Thoracic aorta (tissue), 2 donors: ENCODE measurements around the gene SEZ6L2. TPM values are rescaled to one million over a fixed set of nuclear protein-coding genes. Genes with fewer than 3 reads are reported as not detected.
"Not testable (repeated sequence)": the region's sequence is repeated elsewhere in the genome, so short reads cannot be mapped to it uniquely, and the experiment has no call there.

Source experiments
- ATAC-seq: fragments of 150-250 bp; one replicate; pipeline ENCODE4 v1.8.0; 2017; ENCODE audit warnings: low read depth; ENCODE audit not compliant: insufficient number of reproducible peaks, low FRiP score
- DNase-seq: peaks from one replicate; pipeline ENCODE4 v3.0.0-alpha.2; 2020; ENCODE audit warnings: low spot score
- H3K27ac ChIP-seq, 2 donors: fragments of 200-600 bp; sonication (generic); 1 replicate in 1 of 2; 2 replicates in 1 of 2; pipeline ENCODE4 v1.5.1; 2016; ENCODE audit warnings: mild to moderate bottlenecking in 2 of 2, moderate library complexity in 2 of 2
- H3K27me3 ChIP-seq: fragments of 200-600 bp; sonication (generic); replicated peaks from 2 replicates; pipeline ENCODE4 v1.6.0; 2016; ENCODE audit warnings: mild to moderate bottlenecking; ENCODE audit not compliant: insufficient read depth
- H3K36me3 ChIP-seq: fragments of 200-600 bp; sonication (generic); one replicate; pipeline ENCODE4 v1.5.1; 2016
- H3K4me1 ChIP-seq, 2 donors: fragments of 200-600 bp; sonication (generic); 1 replicate in 1 of 2; 2 replicates in 1 of 2; pipeline versions ENCODE4 v1.5.1 to v1.6.0; 2016; ENCODE audit warnings: low read depth in 2 of 2, mild to moderate bottlenecking in 1 of 2; ENCODE audit not compliant: control insufficient read depth in 1 of 2
- H3K4me3 ChIP-seq: fragments of 200-600 bp; sonication (generic); 2 replicates; pipeline ENCODE4 v1.5.1; 2016; ENCODE audit warnings: mild to moderate bottlenecking
- H3K9me3 ChIP-seq: fragments of 200-600 bp; sonication (generic); 2 replicates; pipeline ENCODE4 v1.5.1; 2016
- CTCF ChIP-seq: fragments of 200-600 bp; sonication (generic); IDR thresholded peaks from one replicate; pipeline ENCODE4 v1.5.1; 2019; ENCODE audit warnings: antibody characterized with exemption
- total RNA-seq, 2 donors: library from RNA; depleted of rRNA; stranded (reverse); fragments of >200 nt; gene quantifications; one replicate each; pipeline versions ENCODE4 v1.1.0 to v1.2.3, GENCODE V29; 2016

SEZ6L2 gene
- 1 to 10 TPM in 1 of 2 donors, under 1 TPM in 1; 0.63 to 1.4 TPM for total RNA-seq

- Histone ChIP-seq H3K27ac (no peak within 1 kb of the TSS), H3K4me1 (peaks cover 5 to 11% of the 10 kb centered on the region in 2 donors), H3K4me3 (peak within 1 kb of the TSS; percentile 71), H3K36me3 (no peaks in the 10 kb centered on the region), H3K27me3 (peaks cover 11% of the 10 kb centered on the region), H3K9me3 (no peaks in the 10 kb centered on the region)
- DNase-seq = no peak
- peak; percentile 38 for ATAC-seq
- no peak for TF ChIP-seq CTCF
Measured at GRCh38 chr16:29899516-29900101, at the start of gene SEZ6L2. Gene SEZ6L2, minus strand, starts transcription at chr16:29899550. Its CDS starts 531 bp downstream, at chr16:29899019.

GRCh38 chr16:29947897-29948296 lies 48.5 kb upstream of the SEZ6L2 start:
- TF ChIP-seq CTCF = no peak
- Histone ChIP-seq H3K27me3 (no peaks in the 10 kb centered on the region), H3K27ac (no peak overlapping the region), H3K4me3 (no peak overlapping the region), H3K9me3 (no peaks in the 10 kb centered on the region), H3K4me1 (no peaks in the 10 kb centered on the region), H3K36me3 (no peaks in the 10 kb centered on the region)
- ATAC-seq (no peak), DNase-seq (no peak)

- no peak overlapping the region for H3K27ac ChIP-seq
- DNase-seq = no peak
- no peaks in the 10 kb centered on the region for H3K27me3 ChIP-seq
- ATAC-seq = no peak
- no peak for TF ChIP-seq CTCF
- no peaks in the 10 kb centered on the region for H3K4me1 ChIP-seq
- H3K9me3 ChIP-seq = no peaks in the 10 kb centered on the region
- H3K36me3 ChIP-seq = no peaks in the 10 kb centered on the region
- H3K4me3 ChIP-seq = no peak overlapping the region
Measured at GRCh38 chr16:29943846-29944799, 44.8 kb upstream of the SEZ6L2 start.

GRCh38 chr16:29940656-29941055 lies 41.3 kb upstream of the SEZ6L2 start:
- DNase-seq = no peak
- no peak for ATAC-seq

GRCh38 chr16:29931750-29932149 lies 32.4 kb upstream of the SEZ6L2 start:
- not testable (repeated sequence) for H3K27me3 ChIP-seq

More at GRCh38 chr16:29940656-29941055, 41.3 kb upstream of the SEZ6L2 start:
- Histone ChIP-seq H3K27me3 (no peaks in the 10 kb centered on the region), H3K9me3 (no peaks in the 10 kb centered on the region), H3K36me3 (no peaks in the 10 kb centered on the region), H3K27ac (no peak overlapping the region), H3K4me1 (no peaks in the 10 kb centered on the region), H3K4me3 (no peak overlapping the region)
- no peak for TF ChIP-seq CTCF

More at GRCh38 chr16:29931750-29932149, 32.4 kb upstream of the SEZ6L2 start:
- H3K4me1 ChIP-seq, H3K36me3 ChIP-seq, H3K27ac ChIP-seq, DNase-seq, H3K4me3 ChIP-seq, H3K9me3 ChIP-seq, ATAC-seq: not testable (repeated sequence)
